GM23338 (cell line): ENCODE measurements around the gene WWOX. TPM values are rescaled to one million over a fixed set of nuclear protein-coding genes. Genes with fewer than 3 reads are reported as not detected.

Source experiments
- ATAC-seq: fragments of 200-7000 bp; cut with Tn5 transposase; 3 replicates; pipeline ENCODE4 v1.9.1; 2020
- DNase-seq: peaks from one replicate; pipeline ENCODE4 v3.0.0-alpha.2; 2015; ENCODE audit warnings: low spot score
- H2AFZ ChIP-seq: fragments of 200-600 bp; sonication (generic); 2 replicates; pipeline ENCODE4 v1.8.0; 2016; ENCODE audit warnings: antibody characterized with exemption, mild to moderate bottlenecking, moderate library complexity
- H3F3A ChIP-seq: fragments of 200-600 bp; sonication (generic); replicated peaks from 2 replicates; pipeline ENCODE4 v1.8.0; 2017; ENCODE audit warnings: antibody characterized with exemption, mixed run types, low read depth
- H3K27ac ChIP-seq: fragments of 200-600 bp; sonication (generic); 2 replicates; pipeline ENCODE4 v1.6.1; 2016; ENCODE audit warnings: low read depth
- H3K27me3 ChIP-seq: fragments of 200-600 bp; sonication (generic); 2 replicates; pipeline ENCODE4 v1.8.0; 2016; ENCODE audit warnings: mild to moderate bottlenecking, mixed run types, moderate library complexity; ENCODE audit not compliant: insufficient read depth
- H3K36me3 ChIP-seq: fragments of 200-600 bp; sonication (generic); 2 replicates; pipeline ENCODE4 v1.8.0; 2016; ENCODE audit warnings: mild to moderate bottlenecking; ENCODE audit not compliant: insufficient read depth
- H3K4me1 ChIP-seq: fragments of 200-600 bp; sonication (generic); 2 replicates; pipeline ENCODE4 v1.8.0; 2016; ENCODE audit warnings: mild to moderate bottlenecking, moderate library complexity; ENCODE audit not compliant: insufficient read depth
- H3K4me2 ChIP-seq: fragments of 200-600 bp; sonication (generic); 2 replicates; pipeline ENCODE4 v1.7.1; 2017; ENCODE audit warnings: mixed run types
- H3K4me3 ChIP-seq: fragments of 200-600 bp; sonication (generic); 2 replicates; pipeline ENCODE4 v1.6.1; 2016; ENCODE audit warnings: mixed run types
- H3K79me2 ChIP-seq: fragments of 200-600 bp; sonication (generic); replicated peaks from 2 replicates; pipeline ENCODE4 v1.8.0; 2017; ENCODE audit warnings: mild to moderate bottlenecking; ENCODE audit not compliant: insufficient read depth
- H3K9me2 ChIP-seq: fragments of 200-600 bp; sonication (generic); 2 replicates; pipeline ENCODE4 v1.8.0; 2017; ENCODE audit not compliant: insufficient read depth
- H4K20me1 ChIP-seq: fragments of 200-600 bp; sonication (generic); replicated peaks from 2 replicates; pipeline ENCODE4 v1.8.0; 2017; ENCODE audit warnings: mild to moderate bottlenecking; ENCODE audit not compliant: insufficient read depth
- H3K27ac Mint-ChIP-seq: 2 replicates; pipeline ENCODE4 v1.8.0; 2020; ENCODE audit warnings: inconsistent platforms, mild to moderate bottlenecking, moderate library complexity, mixed read lengths
- H3K27me3 Mint-ChIP-seq: 3 replicates; pipeline ENCODE4 v1.8.0; 2022; ENCODE audit warnings: low read depth, mild to moderate bottlenecking, moderate library complexity, mixed read lengths, inconsistent platforms; ENCODE audit not compliant: insufficient read depth, poor library complexity
- H3K36me3 Mint-ChIP-seq: 3 replicates; pipeline ENCODE4 v1.8.0; 2021; ENCODE audit warnings: low read depth, mild to moderate bottlenecking, inconsistent platforms, moderate library complexity, mixed read lengths
- H3K4me1 Mint-ChIP-seq: 3 replicates; pipeline ENCODE4 v1.8.0; 2020; ENCODE audit warnings: mild to moderate bottlenecking, inconsistent platforms, mixed read lengths
- H3K4me3 Mint-ChIP-seq: 3 replicates; pipeline ENCODE4 v1.8.0; 2021; ENCODE audit warnings: moderate library complexity, mild to moderate bottlenecking, inconsistent platforms, mixed read lengths
- H3K9me3 Mint-ChIP-seq: 3 replicates; pipeline ENCODE4 v1.8.0; 2020; ENCODE audit warnings: moderate library complexity, mild to moderate bottlenecking, inconsistent platforms, mixed read lengths
- CREB1 ChIP-seq: fragments of 250-450 bp; sonication (Bioruptor Pico); IDR thresholded peaks from 2 replicates; pipeline ENCODE4 v1.5.0; 2020; ENCODE audit warnings: low read depth, mild to moderate bottlenecking, moderate library complexity
- ETS1 ChIP-seq: IDR thresholded peaks from 2 replicates; pipeline ENCODE4 v1.6.1; 2016; ENCODE audit warnings: antibody characterized with exemption
- EZH2 ChIP-seq: fragments of 200-600 bp; sonication (generic); IDR thresholded peaks from one replicate; pipeline ENCODE4 v1.8.0; 2017; ENCODE audit warnings: antibody characterized with exemption, mild to moderate bottlenecking, low read depth; ENCODE audit not compliant: unreplicated experiment
- EZH2phosphoT487 ChIP-seq: fragments of 200-600 bp; sonication (generic); IDR thresholded peaks from one replicate; pipeline ENCODE4 v1.8.1; 2018; ENCODE audit warnings: antibody characterized with exemption; ENCODE audit not compliant: unreplicated experiment
- JUNB ChIP-seq: IDR thresholded peaks from one replicate; pipeline ENCODE4 v1.6.1; 2016; ENCODE audit warnings: antibody characterized with exemption; ENCODE audit not compliant: unreplicated experiment
- NANOG ChIP-seq: IDR thresholded peaks from 2 replicates; pipeline ENCODE4 v1.6.1; 2016; ENCODE audit warnings: antibody characterized with exemption, borderline replicate concordance
- POLR2AphosphoS5 ChIP-seq: IDR thresholded peaks from 2 replicates; pipeline ENCODE4 v1.6.1; 2016; ENCODE audit warnings: antibody characterized with exemption, low read depth
- REST ChIP-seq: IDR thresholded peaks from one replicate; pipeline ENCODE4 v1.6.1; 2018; ENCODE audit warnings: antibody characterized with exemption; ENCODE audit not compliant: unreplicated experiment
- STAT1 ChIP-seq: IDR thresholded peaks from one replicate; pipeline ENCODE4 v1.6.1; 2016; ENCODE audit warnings: antibody characterized with exemption; ENCODE audit not compliant: unreplicated experiment
- ZNF114 ChIP-seq: fragments of 250-450 bp; sonication (Bioruptor Pico); IDR thresholded peaks from 2 replicates; pipeline ENCODE4 v1.5.0; 2020; ENCODE audit warnings: mild to moderate bottlenecking, moderate library complexity
- ZNF331 ChIP-seq: fragments of 250-450 bp; sonication (Bioruptor Pico); IDR thresholded peaks from 2 replicates; pipeline ENCODE4 v1.5.0; 2020; ENCODE audit warnings: low read depth, mild to moderate bottlenecking, moderate library complexity
- ZNF462 ChIP-seq: fragments of 250-450 bp; sonication (Bioruptor Pico); IDR thresholded peaks from 2 replicates; pipeline ENCODE4 v1.5.0; 2020; ENCODE audit warnings: mild to moderate bottlenecking, moderate library complexity
- polyA plus RNA-seq: library from polyadenylated mRNA; unstranded; fragments of >200 nt; fragmentation: Nextera tagmentation; extraction: Ambion mirVana; gene quantifications from 2 replicates; pipeline ENCODE4 v1.2.1, GENCODE V29; 2016
- total RNA-seq: library from RNA; depleted of rRNA; stranded (reverse); fragments of >200 nt; shearing (Covaris generic); gene quantifications from 2 replicates; pipeline ENCODE4 v1.2.3, GENCODE V29; 2014
- TF ChIP-seq, protein P1 (sequence below), 2 experiments: fragments of 200-600 bp in 1 of 2; sonication (generic) in 1 of 2; conservative IDR thresholded peaks; 2 replicates each; pipeline versions ENCODE4 v1.5.1 to v1.6.1; 2016 to 2017; ENCODE audit warnings: antibody characterized with exemption in 2 of 2, low read depth in 2 of 2, mild to moderate bottlenecking in 2 of 2, moderate library complexity in 1 of 2

The WWOX gene
- total and polyA plus RNA-seq, 2 experiments from 2014 or later, result 10.0 to 19.3 TPM

GRCh38 chr16:78660795-78661194 lies 561.3 kb downstream of the WWOX start:
- Histone ChIP-seq H3K9me2 (no peaks in the 10 kb centered on the region), H3K36me3 (no peaks in the 10 kb centered on the region), H3K4me3 (no peak overlapping the region), H3K27ac (no peak overlapping the region), H4K20me1 (no peaks in the 10 kb centered on the region), H3F3A (no peaks in the 10 kb centered on the region), H2AFZ (no peak overlapping the region), H3K4me1 (peaks cover 4% of the 10 kb centered on the region; the same call in 1 of the 2 replicates), H3K27me3 (no peaks in the 10 kb centered on the region), H3K4me2 (no peak overlapping the region), H3K79me2 (no peaks in the 10 kb centered on the region)
- Mint-ChIP-seq H3K4me3 (no peak overlapping the region), H3K27ac (no peak overlapping the region), H3K9me3 (no peaks in the 10 kb centered on the region), H3K4me1 (no peaks in the 10 kb centered on the region; the same call in 2 of the 3 replicates), H3K36me3 (no peaks in the 10 kb centered on the region), H3K27me3 (no peaks in the 10 kb centered on the region)
- ATAC-seq (no peak), DNase-seq (no peak)
- TF ChIP-seq ETS1 (no peak), EZH2 (no peak), REST (no peak), STAT1 (no peak), ZNF114 (CRISPR knock-in tag) (no peak), POLR2AphosphoS5 (no peak), ZNF462 (no peak), EZH2phosphoT487 (no peak), JUNB (no peak), ZNF331 (CRISPR knock-in tag) (no peak), CREB1 (CRISPR knock-in tag) (no peak), NANOG (no peak)
- TF ChIP-seq, protein P1, sequence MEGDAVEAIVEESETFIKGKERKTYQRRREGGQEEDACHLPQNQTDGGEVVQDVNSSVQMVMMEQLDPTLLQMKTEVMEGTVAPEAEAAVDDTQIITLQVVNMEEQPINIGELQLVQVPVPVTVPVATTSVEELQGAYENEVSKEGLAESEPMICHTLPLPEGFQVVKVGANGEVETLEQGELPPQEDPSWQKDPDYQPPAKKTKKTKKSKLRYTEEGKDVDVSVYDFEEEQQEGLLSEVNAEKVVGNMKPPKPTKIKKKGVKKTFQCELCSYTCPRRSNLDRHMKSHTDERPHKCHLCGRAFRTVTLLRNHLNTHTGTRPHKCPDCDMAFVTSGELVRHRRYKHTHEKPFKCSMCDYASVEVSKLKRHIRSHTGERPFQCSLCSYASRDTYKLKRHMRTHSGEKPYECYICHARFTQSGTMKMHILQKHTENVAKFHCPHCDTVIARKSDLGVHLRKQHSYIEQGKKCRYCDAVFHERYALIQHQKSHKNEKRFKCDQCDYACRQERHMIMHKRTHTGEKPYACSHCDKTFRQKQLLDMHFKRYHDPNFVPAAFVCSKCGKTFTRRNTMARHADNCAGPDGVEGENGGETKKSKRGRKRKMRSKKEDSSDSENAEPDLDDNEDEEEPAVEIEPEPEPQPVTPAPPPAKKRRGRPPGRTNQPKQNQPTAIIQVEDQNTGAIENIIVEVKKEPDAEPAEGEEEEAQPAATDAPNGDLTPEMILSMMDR (conservative IDR thresholded peaks at IDR 0.05; ENCODE audit: low read depth in 2 of 2), result no peak
